Activated T-cell treated with anti-CD3 and anti-CD28 coated beads, Interleukin-2, amount 50 U/mL, for 72 hours (primary cell): ENCODE results near the gene NAGK. TPM values are rescaled to one million over a fixed set of nuclear protein-coding genes. Genes with fewer than 3 reads are reported as not detected.

Experiments used
- ATAC-seq, 2 donors: fragments of 150-1000 bp; cut with Tn5 transposase; replicated peaks in 1 of 2; 2 replicates each; pipeline ENCODE4 v1.10.0; 2021; ENCODE audit warnings: moderate library complexity in 2 of 2, mild to moderate bottlenecking in 1 of 2
- DNase-seq, 2 donors: peaks; one replicate each; pipeline ENCODE4 v3.0.0; 2021 to 2022; ENCODE audit warnings: mixed read lengths in 1 of 2
- H3K27ac Mint-ChIP-seq: one replicate; pipeline ENCODE4 v1.8.0; 2022; ENCODE audit warnings: mild to moderate bottlenecking, moderate library complexity, mixed read lengths
- H3K27me3 Mint-ChIP-seq: one replicate; pipeline ENCODE4 v1.8.0; 2022; ENCODE audit warnings: low read depth, mixed read lengths
- H3K36me3 Mint-ChIP-seq, 2 donors: one replicate each; pipeline ENCODE4 v1.8.0; 2022; ENCODE audit warnings: mixed read lengths in 2 of 2, mild to moderate bottlenecking in 1 of 2; ENCODE audit not compliant: insufficient read depth in 2 of 2
- H3K4me1 Mint-ChIP-seq: one replicate; pipeline ENCODE4 v1.8.0; 2022; ENCODE audit warnings: low read depth, mixed read lengths
- H3K4me3 Mint-ChIP-seq, 2 donors: one replicate each; pipeline ENCODE4 v1.8.0; 2022; ENCODE audit warnings: mild to moderate bottlenecking in 2 of 2, mixed read lengths in 2 of 2, moderate library complexity in 2 of 2
- H3K9me3 Mint-ChIP-seq, 2 donors: one replicate each; pipeline ENCODE4 v1.8.0; 2022; ENCODE audit warnings: mixed read lengths in 2 of 2
- total RNA-seq, 2 donors: library from RNA; stranded (reverse); gene quantifications; one replicate each; pipeline ENCODE4 v1.2.3, GENCODE V29; 2022

Gene NAGK
- total RNA-seq, 2 donors from 2014 or later = 51.3 to 53.8 TPM

DNA sequence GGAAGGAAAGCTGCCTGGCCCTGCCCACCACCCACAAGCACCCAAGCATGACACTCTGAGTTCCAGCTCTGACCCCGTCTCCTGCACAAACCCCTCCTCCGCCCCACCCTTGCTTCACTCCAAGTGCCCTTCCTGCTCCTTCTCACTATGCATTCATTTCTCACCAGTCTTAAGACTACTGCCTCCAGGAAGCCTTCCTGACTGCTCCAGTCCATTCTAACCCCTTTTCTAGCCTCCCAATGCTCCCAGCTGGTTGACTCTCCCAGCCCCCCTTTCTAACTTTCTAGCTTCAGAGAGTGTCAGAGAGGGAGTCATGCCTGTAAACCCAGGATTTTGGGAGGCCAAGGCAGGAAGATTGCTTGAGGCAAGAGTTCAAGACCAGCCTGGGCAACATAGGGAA is 8.2 kb upstream of the NAGK start:
- Mint-ChIP-seq H3K36me3 (no peaks in the 10 kb centered on the region), H3K4me1 (no peaks in the 10 kb centered on the region), H3K27me3 (peaks cover 8% of the 10 kb centered on the region), H3K9me3 (no peaks in the 10 kb centered on the region), H3K4me3 (no peak overlapping the region), H3K27ac (no peak overlapping the region)
- ATAC-seq (no peak), DNase-seq (no peak)

DNA sequence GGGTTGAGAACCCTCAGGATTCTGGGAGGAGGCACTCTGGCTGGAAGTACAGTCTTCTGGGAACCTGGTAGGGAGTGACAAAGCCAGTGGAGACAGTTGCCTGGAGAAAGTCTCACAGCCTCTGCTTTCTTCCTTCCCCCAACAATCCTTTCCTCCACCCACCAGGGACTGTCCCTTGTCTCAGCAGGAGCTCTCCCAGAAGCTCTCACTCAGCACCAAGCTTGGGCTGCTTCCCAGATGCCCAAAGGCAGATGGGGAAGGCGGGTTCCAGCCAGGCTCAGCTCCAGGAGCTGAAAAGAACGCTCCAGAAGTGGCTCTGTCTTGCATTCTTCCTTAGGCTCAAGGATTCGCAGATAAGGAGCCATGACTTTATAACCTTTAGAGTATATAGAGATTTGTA is 7.6 kb upstream of the NAGK start:
- H3K36me3 Mint-ChIP-seq = no peaks in the 10 kb centered on the region
- H3K4me1 Mint-ChIP-seq = no peaks in the 10 kb centered on the region
- ATAC-seq (no peak), DNase-seq (no peak)
- H3K27ac Mint-ChIP-seq = no peak overlapping the region
- H3K27me3 Mint-ChIP-seq = peaks cover 8% of the 10 kb centered on the region
- no peaks in the 10 kb centered on the region for H3K9me3 Mint-ChIP-seq
- no peak overlapping the region for H3K4me3 Mint-ChIP-seq

GRCh38 chr2:71063216-71063615 is 5.2 kb upstream of the NAGK start:
- no peak for ATAC-seq
- Mint-ChIP-seq H3K4me1 (peaks cover 14% of the 10 kb centered on the region), H3K9me3 (no peaks in the 10 kb centered on the region), H3K27ac (no peak overlapping the region), H3K4me3 (no peak overlapping the region), H3K36me3 (no peaks in the 10 kb centered on the region), H3K27me3 (peaks cover 8% of the 10 kb centered on the region)
- no peak for DNase-seq

- peaks cover 16% of the 10 kb centered on the region for H3K4me1 Mint-ChIP-seq
- DNase-seq = no peak
- ATAC-seq = no peak
- no peak overlapping the region for H3K27ac Mint-ChIP-seq
- no peak overlapping the region for H3K4me3 Mint-ChIP-seq
- H3K36me3 Mint-ChIP-seq = no peaks in the 10 kb centered on the region
- H3K27me3 Mint-ChIP-seq = peaks cover 8% of the 10 kb centered on the region
- H3K9me3 Mint-ChIP-seq = no peaks in the 10 kb centered on the region
These were observed 4.3 kb upstream of the NAGK start for GRCh38 chr2:71064110-71064611.

DNA sequence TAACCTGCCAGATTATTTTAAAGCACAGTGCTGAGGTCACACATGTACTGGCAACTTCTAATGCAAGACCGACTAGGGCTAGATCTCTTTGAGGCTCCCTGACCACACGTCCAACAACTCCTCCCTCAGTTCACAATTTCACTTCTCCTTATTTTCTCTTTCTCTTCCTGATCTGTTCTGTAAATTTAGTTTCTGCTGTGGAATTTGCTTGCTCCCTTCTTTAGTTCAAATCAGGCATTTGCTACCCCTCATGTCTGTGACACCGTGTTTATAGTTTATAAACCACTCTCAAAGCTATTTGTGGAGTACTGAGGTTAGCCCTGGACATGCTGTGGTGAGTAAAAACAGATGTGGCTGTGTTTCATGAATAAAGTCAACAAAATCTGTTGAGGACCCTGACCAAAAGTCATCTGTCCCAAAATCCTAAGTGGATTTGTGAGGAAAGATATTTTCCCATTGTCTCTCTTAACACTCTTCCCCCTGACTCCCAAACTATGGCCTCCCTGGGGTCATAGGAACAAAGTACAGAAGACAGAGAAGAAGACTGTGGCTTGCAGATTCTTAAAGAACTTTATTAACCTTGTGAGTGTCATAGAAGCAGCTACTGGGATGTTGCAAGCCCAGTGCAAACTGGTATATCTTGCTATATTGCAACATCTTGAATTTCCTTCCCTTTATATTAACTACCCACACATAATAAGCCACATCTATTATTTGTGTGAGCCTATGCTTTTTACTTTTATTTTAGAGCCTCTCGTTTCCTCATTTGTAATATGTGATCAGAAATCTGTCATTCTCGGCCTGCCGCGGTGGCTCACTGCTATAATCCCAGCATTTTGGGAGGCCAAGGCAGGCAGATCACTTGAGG is 3.5 kb upstream of the NAGK start:
- ATAC-seq (no peak), DNase-seq (no peak)
- Mint-ChIP-seq H3K4me1 (peaks cover 24% of the 10 kb centered on the region), H3K9me3 (no peaks in the 10 kb centered on the region), H3K36me3 (no peaks in the 10 kb centered on the region), H3K4me3 (no peak overlapping the region), H3K27ac (no peak overlapping the region), H3K27me3 (peaks cover 7% of the 10 kb centered on the region)

- no peaks in the 10 kb centered on the region for H3K36me3 Mint-ChIP-seq
- peaks cover 43% of the 10 kb centered on the region for H3K4me1 Mint-ChIP-seq
- peak overlapping the region; percentile 29 to 91 for H3K4me3 Mint-ChIP-seq
- DNase-seq (no peak), ATAC-seq (no peak)
- no peaks in the 10 kb centered on the region for H3K27me3 Mint-ChIP-seq
- H3K9me3 Mint-ChIP-seq = no peaks in the 10 kb centered on the region
- no peak overlapping the region for H3K27ac Mint-ChIP-seq
These were observed 1.6 kb upstream of the NAGK start for GRCh38 chr2:71066856-71067255.

- DNase-seq = no peak
- Mint-ChIP-seq H3K4me3 (peak overlapping the region; percentile 89 to 91), H3K9me3 (no peaks in the 10 kb centered on the region), H3K27ac (peak overlapping the region; percentile 95), H3K4me1 (peaks cover 51% of the 10 kb centered on the region), H3K36me3 (no peaks in the 10 kb centered on the region), H3K27me3 (no peaks in the 10 kb centered on the region)
- ATAC-seq = no peak
These were observed 756 bp upstream of the NAGK start for GRCh38 chr2:71067567-71068217.

GRCh38 chr2:71069376-71069775 is 928 bp downstream of the NAGK start:
- Mint-ChIP-seq H3K9me3 (no peaks in the 10 kb centered on the region), H3K4me1 (peaks cover 68% of the 10 kb centered on the region), H3K27ac (peak overlapping the region; percentile 27), H3K36me3 (peaks cover 5 to 10% of the 10 kb centered on the region in 2 donors), H3K4me3 (peak overlapping the region; percentile 89 to 91), H3K27me3 (no peaks in the 10 kb centered on the region)
- DNase-seq (no peak), ATAC-seq (no peak)

DNA sequence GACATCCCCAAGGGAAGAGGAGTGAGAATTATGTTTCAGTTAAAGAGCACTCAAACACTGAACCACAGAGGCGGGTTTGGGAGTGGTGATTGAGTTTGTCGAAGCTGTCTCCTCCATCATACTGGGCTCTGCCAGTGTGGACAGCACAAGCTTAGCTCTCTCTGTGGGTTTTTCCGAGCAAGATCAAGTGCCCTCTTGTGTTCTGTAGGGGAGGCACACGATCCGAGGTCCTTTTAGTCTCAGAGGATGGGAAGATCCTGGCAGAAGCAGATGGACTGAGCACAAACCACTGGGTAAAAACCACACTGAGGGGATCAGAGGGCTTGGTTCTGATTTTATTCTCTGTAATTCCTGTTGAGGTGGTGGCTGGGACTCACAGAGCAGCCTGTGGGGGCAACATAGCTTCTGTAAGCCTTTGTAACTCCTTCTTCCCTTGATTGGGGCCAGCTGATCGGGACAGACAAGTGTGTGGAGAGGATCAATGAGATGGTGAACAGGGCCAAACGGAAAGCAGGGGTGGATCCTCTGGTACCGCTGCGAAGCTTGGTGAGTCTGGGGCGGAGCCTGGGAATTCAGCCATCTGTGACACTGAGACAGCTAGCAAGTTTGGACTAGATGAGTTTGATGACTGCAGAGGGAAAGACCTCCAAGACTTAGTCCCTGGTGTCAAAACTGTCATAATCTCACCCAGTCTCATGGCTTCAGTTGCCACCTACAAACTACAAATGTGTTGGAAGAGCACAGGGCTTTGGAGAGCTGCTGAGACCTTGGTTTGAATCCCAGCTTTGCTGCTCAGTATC is 2.0 kb downstream of the NAGK start:
- Mint-ChIP-seq H3K9me3 (no peaks in the 10 kb centered on the region), H3K4me1 (peaks cover 68% of the 10 kb centered on the region), H3K27me3 (no peaks in the 10 kb centered on the region), H3K27ac (no peak overlapping the region), H3K36me3 (peaks cover 5 to 10% of the 10 kb centered on the region in 2 donors), H3K4me3 (peak overlapping the region; percentile 89 to 91)
- DNase-seq (no peak), ATAC-seq (no peak)

DNA sequence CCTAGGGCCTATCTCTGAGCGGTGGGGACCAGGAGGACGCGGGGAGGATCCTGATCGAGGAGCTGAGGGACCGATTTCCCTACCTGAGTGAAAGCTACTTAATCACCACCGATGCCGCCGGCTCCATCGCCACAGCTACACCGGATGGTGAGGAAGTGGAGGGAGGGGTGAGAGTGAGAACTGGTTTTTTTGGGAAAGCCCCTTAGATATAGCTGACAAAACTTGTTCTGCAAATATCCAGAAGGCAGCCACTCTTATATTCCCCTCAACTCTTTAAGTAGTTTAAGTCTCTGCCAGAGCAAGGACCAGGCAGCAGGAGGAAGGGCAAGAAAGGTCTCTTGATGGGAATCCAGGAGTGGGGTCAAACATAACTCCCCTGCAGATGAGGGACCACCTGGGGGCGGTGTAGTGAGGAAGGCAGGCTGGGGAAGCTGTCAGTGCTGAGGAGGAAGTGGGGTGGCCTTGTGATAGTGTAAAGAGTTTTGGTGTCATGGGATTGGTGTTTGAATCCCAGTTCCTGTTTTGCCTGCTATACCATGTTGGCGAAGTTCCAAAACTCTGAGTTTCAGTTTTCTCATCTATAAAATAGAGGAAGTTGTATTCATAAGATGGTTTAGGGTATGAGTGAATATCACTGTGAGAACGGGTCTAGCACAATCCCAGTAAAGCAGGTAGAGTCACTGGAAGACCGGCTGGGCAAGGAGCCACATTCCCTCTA is 3.4 kb downstream of the NAGK start:
- Mint-ChIP-seq H3K9me3 (no peaks in the 10 kb centered on the region), H3K27ac (peak overlapping the region; percentile 14), H3K4me3 (peak overlapping the region; percentile 88 to 91), H3K36me3 (peaks cover 5 to 10% of the 10 kb centered on the region in 2 donors), H3K27me3 (no peaks in the 10 kb centered on the region), H3K4me1 (peaks cover 65% of the 10 kb centered on the region)
- ATAC-seq = peak; percentile 16 to 25
- DNase-seq = peak; percentile 62 to 64

DNA sequence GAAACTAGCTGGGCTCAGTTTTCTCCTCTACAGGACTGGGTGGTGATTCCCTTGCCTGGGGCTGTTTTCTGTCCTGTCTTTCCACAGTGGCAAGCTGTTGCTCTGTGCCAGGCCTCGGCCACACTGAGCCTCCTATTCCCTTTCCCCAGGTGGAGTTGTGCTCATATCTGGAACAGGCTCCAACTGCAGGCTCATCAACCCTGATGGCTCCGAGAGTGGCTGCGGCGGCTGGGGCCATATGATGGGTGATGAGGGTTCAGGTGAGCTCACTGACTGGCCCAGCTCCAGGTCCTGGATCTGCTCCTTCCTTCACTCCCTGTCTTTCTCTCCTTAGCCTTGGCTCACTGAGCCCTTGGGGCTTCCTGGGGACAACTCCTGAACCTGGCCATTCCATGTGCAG is 4.0 kb downstream of the NAGK start:
- H3K36me3 Mint-ChIP-seq = peaks cover 7 to 10% of the 10 kb centered on the region in 2 donors
- DNase-seq = no peak
- H3K9me3 Mint-ChIP-seq = no peaks in the 10 kb centered on the region
- ATAC-seq = no peak
- peaks cover 59% of the 10 kb centered on the region for H3K4me1 Mint-ChIP-seq
- H3K27ac Mint-ChIP-seq = peak overlapping the region; percentile 25
- H3K27me3 Mint-ChIP-seq = no peaks in the 10 kb centered on the region
- peak overlapping the region; percentile 33 to 88 for H3K4me3 Mint-ChIP-seq

GRCh38 chr2:71073475-71073874 is 5.0 kb downstream of the NAGK start:
- no peak for ATAC-seq
- Mint-ChIP-seq H3K36me3 (peaks cover 7 to 10% of the 10 kb centered on the region in 2 donors), H3K4me1 (peaks cover 54% of the 10 kb centered on the region), H3K27ac (no peak overlapping the region), H3K4me3 (peak overlapping the region in 1 of 2 donors; percentile 31), H3K27me3 (no peaks in the 10 kb centered on the region), H3K9me3 (no peaks in the 10 kb centered on the region)
- DNase-seq = no peak
